ENCODE measurements around the gene SDK1.

- TF ChIP-seq POLR2A (IDR thresholded peaks at IDR 0.05) (no peak), POLR2AphosphoS5 (IDR thresholded peaks at IDR 0.05) (no peak), CTCF (IDR thresholded peaks at IDR 0.05) (no peak), EP300 (IDR thresholded peaks at IDR 0.05) (no peak)
Measured at GRCh38 chr7:3429981-3430380, 128.9 kb downstream of the SDK1 start.
